ENCODE data around the gene ZC3H10. TPM values are rescaled to one million over a fixed set of nuclear protein-coding genes. Genes with fewer than 3 reads are reported as not detected.

The ZC3H10 gene
- total RNA-seq, 4 donors from 2014 or later: 3.7 to 10.1 (median 4.5) TPM

DNA sequence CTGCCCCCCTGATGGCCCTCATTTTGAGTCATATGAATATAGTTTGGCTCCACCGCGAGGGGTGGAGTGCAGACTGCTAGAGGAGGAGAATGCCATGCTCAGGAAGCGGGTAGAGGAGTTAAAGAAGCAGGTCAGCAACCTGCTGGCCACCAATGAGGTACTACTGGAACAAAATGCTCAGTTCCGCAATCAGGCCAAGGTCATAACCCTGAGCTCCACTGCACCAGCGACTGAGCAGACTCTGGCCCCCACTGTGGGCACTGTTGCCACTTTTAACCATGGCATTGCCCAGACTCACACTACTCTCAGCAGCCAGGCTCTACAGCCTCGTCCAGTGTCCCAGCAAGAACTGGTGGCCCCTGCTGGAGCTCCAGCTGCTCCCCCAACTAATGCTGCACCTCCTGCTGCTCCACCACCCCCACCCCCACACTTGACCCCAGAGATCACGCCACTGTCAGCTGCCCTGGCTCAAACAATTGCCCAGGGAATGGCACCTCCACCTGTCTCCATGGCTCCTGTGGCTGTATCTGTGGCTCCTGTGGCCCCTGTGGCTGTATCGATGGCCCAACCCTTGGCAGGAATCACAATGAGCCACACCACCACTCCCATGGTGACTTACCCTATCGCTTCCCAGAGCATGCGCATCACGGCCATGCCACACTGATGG lies 3.3 kb downstream of the ZC3H10 start:
- H3K4me3 ChIP-seq: no peak overlapping the region
- no peaks in the 10 kb centered on the region for H3K9me3 ChIP-seq
- H3K27ac ChIP-seq: no peak overlapping the region
- no peak for DNase-seq
- intact Hi-C loops (cut with DNase I; ENCODE audit: low total_unique reads): no loop called here
- no peaks in the 10 kb centered on the region for H3K36me3 ChIP-seq
- no peaks in the 10 kb centered on the region for H3K27me3 ChIP-seq
- in situ Hi-C loops (cut with MboI; ENCODE audit: low pct_ligation_motif_present in 1 of 4, low pct_unique_long_range_greater_than_20kb in 1 of 4, low sequenced_read_pairs in 3 of 4): loop anchor here in 1 of 4 donors (10.0 kb wide), 1 partner anchor 63 kb away; the partner anchor contains the start of gene SMARCC2
- WGBS, 2 donors (ENCODE audit: low coverage in 1 of 2): 88% methylated on average over 11 of the region's 11 CpGs; no CpG with 5 or more reads in 1 of the 2 donors
- H3K4me1 ChIP-seq: peaks cover 12 to 40% (median 23%) of the 10 kb centered on the region in 4 donors
- TF ChIP-seq, protein P1, sequence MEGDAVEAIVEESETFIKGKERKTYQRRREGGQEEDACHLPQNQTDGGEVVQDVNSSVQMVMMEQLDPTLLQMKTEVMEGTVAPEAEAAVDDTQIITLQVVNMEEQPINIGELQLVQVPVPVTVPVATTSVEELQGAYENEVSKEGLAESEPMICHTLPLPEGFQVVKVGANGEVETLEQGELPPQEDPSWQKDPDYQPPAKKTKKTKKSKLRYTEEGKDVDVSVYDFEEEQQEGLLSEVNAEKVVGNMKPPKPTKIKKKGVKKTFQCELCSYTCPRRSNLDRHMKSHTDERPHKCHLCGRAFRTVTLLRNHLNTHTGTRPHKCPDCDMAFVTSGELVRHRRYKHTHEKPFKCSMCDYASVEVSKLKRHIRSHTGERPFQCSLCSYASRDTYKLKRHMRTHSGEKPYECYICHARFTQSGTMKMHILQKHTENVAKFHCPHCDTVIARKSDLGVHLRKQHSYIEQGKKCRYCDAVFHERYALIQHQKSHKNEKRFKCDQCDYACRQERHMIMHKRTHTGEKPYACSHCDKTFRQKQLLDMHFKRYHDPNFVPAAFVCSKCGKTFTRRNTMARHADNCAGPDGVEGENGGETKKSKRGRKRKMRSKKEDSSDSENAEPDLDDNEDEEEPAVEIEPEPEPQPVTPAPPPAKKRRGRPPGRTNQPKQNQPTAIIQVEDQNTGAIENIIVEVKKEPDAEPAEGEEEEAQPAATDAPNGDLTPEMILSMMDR (IDR thresholded peaks at IDR 0.05): no peak
- TF ChIP-seq POLR2A (IDR thresholded peaks at IDR 0.05) (no peak), EP300 (IDR thresholded peaks at IDR 0.05; ENCODE audit: low read depth) (no peak), POLR2AphosphoS5 (IDR thresholded peaks at IDR 0.05) (no peak)

DNA sequence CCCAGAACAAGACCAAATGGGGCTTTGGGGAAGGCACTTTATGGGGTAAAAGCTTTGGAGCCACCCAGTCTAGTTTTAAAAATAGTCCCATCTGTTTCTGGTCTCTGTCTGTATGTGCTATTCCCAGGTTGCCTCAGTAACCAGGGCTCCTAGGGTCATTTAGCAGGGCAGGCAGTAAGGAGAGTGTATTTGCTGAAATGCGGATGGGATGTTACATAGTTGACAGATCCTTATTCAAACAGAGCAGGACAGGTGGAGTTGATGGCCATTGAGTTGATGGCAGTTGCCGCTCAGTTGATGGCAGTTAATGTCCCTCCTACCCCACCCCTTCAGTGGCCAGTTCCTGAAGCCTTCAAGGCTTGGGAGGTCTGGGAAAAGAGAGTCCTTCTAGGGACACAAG lies 4.6 kb downstream of the ZC3H10 start:
- H3K36me3 ChIP-seq: no peaks in the 10 kb centered on the region
- no peaks in the 10 kb centered on the region for H3K27me3 ChIP-seq
- no peak for TF ChIP-seq POLR2AphosphoS5 (IDR thresholded peaks at IDR 0.05)
- TF ChIP-seq EP300 (IDR thresholded peaks at IDR 0.05; ENCODE audit: low read depth): no peak
- no peak for TF ChIP-seq POLR2A (IDR thresholded peaks at IDR 0.05)
- TF ChIP-seq, protein P1 (IDR thresholded peaks at IDR 0.05): no peak
- in situ Hi-C loops (cut with MboI; ENCODE audit: low pct_ligation_motif_present in 1 of 4, low pct_unique_long_range_greater_than_20kb in 1 of 4, low sequenced_read_pairs in 3 of 4): loop anchor here in 1 of 4 donors (10.0 kb wide), 1 partner anchor 62 kb away; the partner anchor contains the start of gene SMARCC2
- H3K27ac ChIP-seq: peak overlapping the region in 3 of 4 donors; percentile 1 to 36 (median 27)
- DNase-seq: no peak
- H3K4me3 ChIP-seq: no peak overlapping the region
- no peaks in the 10 kb centered on the region for H3K9me3 ChIP-seq
- intact Hi-C loops (cut with DNase I; ENCODE audit: low total_unique reads): no loop called here
- H3K4me1 ChIP-seq: peaks cover 23 to 52% (median 35%) of the 10 kb centered on the region in 4 donors
- 57 to 75% methylated on average over 1 to 2 of the region's 2 CpGs for WGBS, 2 donors (ENCODE audit: low coverage in 1 of 2)

DNA sequence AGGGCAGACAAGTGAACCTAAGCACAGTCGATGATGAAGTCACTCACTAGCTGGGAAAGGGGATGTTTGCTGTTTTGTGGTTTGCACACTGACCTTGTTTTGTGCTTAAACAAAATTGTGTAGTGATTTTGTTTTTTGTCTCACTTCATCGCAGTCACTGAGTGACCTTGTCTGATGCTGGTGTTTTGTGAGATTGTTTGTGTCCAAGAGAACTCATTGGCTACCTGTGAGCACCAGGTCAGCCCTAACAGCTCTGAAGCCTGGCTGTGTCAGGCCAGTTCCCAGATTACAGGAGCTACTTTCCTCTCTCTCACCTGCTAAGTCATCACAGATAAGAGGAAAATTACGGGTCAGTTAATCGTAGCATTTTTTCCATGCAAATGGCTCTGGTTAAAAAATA lies 6.1 kb downstream of the ZC3H10 start:
- Histone ChIP-seq H3K27ac (peak overlapping the region in 3 of 4 donors; percentile 89 to 93 (median 93)), H3K27me3 (no peaks in the 10 kb centered on the region), H3K9me3 (no peaks in the 10 kb centered on the region), H3K4me1 (peaks cover 17 to 46% (median 29%) of the 10 kb centered on the region in 4 donors), H3K36me3 (no peaks in the 10 kb centered on the region), H3K4me3 (no peak overlapping the region)
- WGBS, 2 donors (ENCODE audit: low coverage in 1 of 2): 84 to 86% methylated on average over 3 to 4 of the region's 4 CpGs
- TF ChIP-seq EP300 (IDR thresholded peaks at IDR 0.05; ENCODE audit: low read depth) (no peak), POLR2A (IDR thresholded peaks at IDR 0.05) (no peak)
- DNase-seq: no peak
- intact Hi-C loops (cut with DNase I; ENCODE audit: low total_unique reads): no loop called here
- in situ Hi-C loops (cut with MboI; ENCODE audit: low pct_ligation_motif_present in 1 of 4, low pct_unique_long_range_greater_than_20kb in 1 of 4, low sequenced_read_pairs in 3 of 4): loop anchor here in 1 of 4 donors (10.0 kb wide), 1 partner anchor 61 kb away; the partner anchor contains the start of gene SMARCC2

DNA sequence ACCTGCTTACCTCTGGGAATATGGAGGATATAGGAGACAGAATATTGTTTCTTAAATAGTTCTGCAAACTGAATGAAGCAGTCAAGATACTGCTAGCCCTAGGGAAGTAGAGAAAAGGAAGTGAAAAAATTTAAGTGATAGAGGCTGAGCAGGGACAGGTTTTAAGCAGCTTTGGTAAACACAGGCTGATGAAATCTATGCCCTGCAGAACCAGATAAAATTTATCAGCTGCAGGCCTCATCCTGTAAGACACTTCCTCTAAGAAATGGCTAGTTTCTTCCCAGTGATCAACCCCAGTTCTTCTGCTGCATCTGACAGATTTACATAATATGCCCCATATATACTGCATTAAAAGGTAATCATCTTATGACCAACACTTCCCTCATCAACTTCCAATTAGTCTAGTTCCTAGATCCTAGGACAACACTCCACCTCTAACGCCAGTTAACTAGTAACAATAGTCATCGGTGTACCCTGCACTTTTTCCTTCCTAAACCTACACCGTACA lies 8.7 kb downstream of the ZC3H10 start:
- peaks cover 0 to 3% (median 0%) of the 10 kb centered on the region in 4 donors for H3K36me3 ChIP-seq
- no peak for TF ChIP-seq POLR2AphosphoS5 (IDR thresholded peaks at IDR 0.05)
- TF ChIP-seq, protein P1 (IDR thresholded peaks at IDR 0.05): no peak
- TF ChIP-seq POLR2A (IDR thresholded peaks at IDR 0.05): no peak
- TF ChIP-seq EP300 (IDR thresholded peaks at IDR 0.05; ENCODE audit: low read depth): no peak
- 62 to 65% methylated on average over 3 of the region's 3 CpGs for WGBS, 2 donors (ENCODE audit: low coverage in 1 of 2)
- no peak overlapping the region for H3K4me3 ChIP-seq
- H3K27ac ChIP-seq: peak overlapping the region; percentile 89 to 95 (median 93)
- intact Hi-C loops (cut with DNase I; ENCODE audit: low total_unique reads) (loop anchor here (2.0 kb wide), 1 partner anchor 32 kb away; the partner anchor contains the start of gene MYL6), in situ Hi-C loops (cut with MboI; ENCODE audit: low pct_ligation_motif_present in 1 of 4, low pct_unique_long_range_greater_than_20kb in 1 of 4, low sequenced_read_pairs in 3 of 4) (loop anchor here in 1 of 4 donors (10.0 kb wide), 1 partner anchor 58 kb away; the partner anchor contains the start of gene SMARCC2)
- H3K4me1 ChIP-seq: peaks cover 16 to 48% (median 32%) of the 10 kb centered on the region in 4 donors
- H3K27me3 ChIP-seq: no peaks in the 10 kb centered on the region
- no peaks in the 10 kb centered on the region for H3K9me3 ChIP-seq
- no peak for DNase-seq

Data from transverse colon (tissue), 4 donors.